CD8-positive, alpha-beta memory T cell (primary cell): Measurements from ENCODE around the gene LRP10. TPM values are rescaled to one million over a fixed set of nuclear protein-coding genes. Genes with fewer than 3 reads are reported as not detected.
"Not testable (repeated sequence)": the region's sequence is repeated elsewhere in the genome, so short reads cannot be mapped to it uniquely, and the experiment has no call there.

Source experiments
- CTCF ChIA-PET: fragments of 350-600 bp; sonication (Branson Sonifier 250); formaldehyde crosslinking; loops from one replicate; lab custom pipeline; 2021; ENCODE audit warnings: antibody characterized with exemption; lab: Charles Lee
- POLR2A ChIA-PET: fragments of 350-600 bp; sonication (Branson Sonifier 250); formaldehyde crosslinking; loops from one replicate; lab custom pipeline; 2021; ENCODE audit warnings: antibody characterized with exemption; lab: Charles Lee
- DNase-seq, 5 donors: peaks; one replicate each; pipeline versions ENCODE4 v3.0.0 to v3.0.0-alpha.2; 2020 to 2022; ENCODE audit warnings: mixed read lengths in 1 of 5
- H3K27ac ChIP-seq: one replicate; pipeline ENCODE4 v1.7.0; 2013; ENCODE audit warnings: low read depth, mild to moderate bottlenecking, low read length, moderate library complexity
- H3K27me3 ChIP-seq: 2 replicates; pipeline ENCODE4 v1.7.0; 2013; ENCODE audit warnings: low read length, mild to moderate bottlenecking; ENCODE audit not compliant: insufficient read depth, poor library complexity, severe bottlenecking
- H3K36me3 ChIP-seq: 2 replicates; pipeline ENCODE4 v1.7.0; 2013; ENCODE audit warnings: mild to moderate bottlenecking, low read length, moderate library complexity; ENCODE audit not compliant: insufficient read depth
- H3K4me1 ChIP-seq: 2 replicates; pipeline ENCODE4 v1.7.0; 2013; ENCODE audit warnings: mild to moderate bottlenecking, low read length, moderate library complexity; ENCODE audit not compliant: insufficient read depth
- H3K4me3 ChIP-seq: 2 replicates; pipeline ENCODE4 v1.7.0; 2013; ENCODE audit warnings: mild to moderate bottlenecking, low read length
- H3K9me3 ChIP-seq: 2 replicates; pipeline ENCODE4 v1.7.0; 2013; ENCODE audit warnings: mild to moderate bottlenecking, low read length
- H3K27ac Mint-ChIP-seq, 8 donors: one replicate each; pipeline ENCODE4 v1.8.0; 2020 to 2021; ENCODE audit warnings: mixed read lengths in 8 of 8, mild to moderate bottlenecking in 6 of 8, inconsistent platforms in 3 of 8, moderate library complexity in 3 of 8
- H3K27me3 Mint-ChIP-seq, 2 donors: one replicate each; pipeline ENCODE4 v1.8.0; 2020 to 2021; ENCODE audit warnings: mixed read lengths in 2 of 2, mild to moderate bottlenecking in 1 of 2, moderate library complexity in 1 of 2
- H3K36me3 Mint-ChIP-seq, 3 donors: one replicate each; pipeline ENCODE4 v1.8.0; 2020 to 2021; ENCODE audit warnings: mixed read lengths in 3 of 3, inconsistent platforms in 1 of 3, mild to moderate bottlenecking in 1 of 3
- H3K4me1 Mint-ChIP-seq, 3 donors: one replicate each; pipeline ENCODE4 v1.8.0; 2020 to 2021; ENCODE audit warnings: mixed read lengths in 3 of 3, inconsistent platforms in 1 of 3, mild to moderate bottlenecking in 1 of 3
- H3K4me3 Mint-ChIP-seq, 7 donors: one replicate each; pipeline ENCODE4 v1.8.0; 2020 to 2021; ENCODE audit warnings: mixed read lengths in 7 of 7, mild to moderate bottlenecking in 6 of 7, moderate library complexity in 4 of 7, inconsistent platforms in 2 of 7
- H3K9me3 Mint-ChIP-seq, 5 donors: one replicate each; pipeline ENCODE4 v1.8.0; 2020 to 2022; ENCODE audit warnings: mixed read lengths in 5 of 5, mild to moderate bottlenecking in 3 of 5, moderate library complexity in 2 of 5, inconsistent platforms in 1 of 5
- polyA plus RNA-seq: library from polyadenylated mRNA; unstranded; fragments of 300-500 nt; fragmentation: Illumina TruSeq; gene quantifications from one replicate; pipeline ENCODE4 v1.2.3, GENCODE V29; 2021
- total RNA-seq, 2 experiments: library from RNA; stranded (reverse); gene quantifications; one replicate each; pipeline ENCODE4 v1.2.3, GENCODE V29; 2021

LRP10 gene
- total and polyA plus RNA-seq, 3 experiments from 2014 or later = 33.4 to 105 (median 38.1) TPM

DNA sequence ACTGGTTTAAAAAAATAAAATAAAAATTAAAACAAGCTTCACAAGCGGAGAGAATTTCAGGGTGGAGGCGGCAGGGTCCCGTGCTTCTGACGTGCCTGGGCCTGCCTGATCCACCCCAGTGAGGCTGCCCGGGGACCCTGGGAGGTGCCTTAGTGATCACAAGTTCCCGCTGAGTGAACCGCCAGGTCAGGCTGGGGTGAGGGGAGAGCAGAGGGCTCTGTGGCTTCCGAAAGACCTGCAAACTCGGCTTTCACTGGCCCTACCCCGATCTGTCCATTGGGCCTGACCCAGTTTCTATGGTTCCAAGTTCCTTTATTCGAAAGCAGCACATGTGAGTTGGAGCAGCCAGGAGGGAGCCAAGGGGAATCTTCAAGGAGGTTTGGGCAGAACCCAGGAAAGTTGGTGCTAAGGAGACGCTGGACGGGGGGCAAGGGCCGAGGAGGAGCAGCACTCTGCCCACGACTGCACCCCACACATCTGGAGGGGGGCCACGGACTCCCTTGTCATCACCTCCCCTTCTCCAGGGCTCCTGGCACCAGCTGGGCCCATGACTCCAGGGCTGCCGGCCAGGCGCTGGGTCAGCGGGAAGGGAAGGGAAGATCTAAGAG, 22.2 kb upstream of the LRP10 start:
- DNase-seq = no peak
- Mint-ChIP-seq H3K27me3 (peaks cover 15 to 27% of the 10 kb centered on the region in 2 donors), H3K27ac (no peak overlapping the region), H3K4me3 (no peak overlapping the region), H3K9me3 (no peaks in the 10 kb centered on the region), H3K36me3 (no peaks in the 10 kb centered on the region), H3K4me1 (peaks cover 4 to 9% (median 7%) of the 10 kb centered on the region in 3 donors)
- ChIA-PET POLR2A (no interaction called here), CTCF (interaction anchor here (1.3 to 8.2 kb wide), 3 partner anchors 10 to 27 kb away, joined by 6 to 149 read pairs (median 9); no protein-coding TSS in a partner anchor)
- Histone ChIP-seq H3K9me3 (no peaks in the 10 kb centered on the region), H3K4me1 (peaks cover 12% of the 10 kb centered on the region), H3K27me3 (no peaks in the 10 kb centered on the region), H3K4me3 (no peak overlapping the region), H3K36me3 (no peaks in the 10 kb centered on the region), H3K27ac (no peak overlapping the region)

GRCh38 chr14:22850944-22851764, 20.4 kb upstream of the LRP10 start:
- peaks cover 12% of the 10 kb centered on the region for H3K4me1 ChIP-seq
- H3K4me3 ChIP-seq = no peak overlapping the region
- H3K27me3 ChIP-seq = peaks cover 4% of the 10 kb centered on the region
- Mint-ChIP-seq H3K27ac (peak overlapping the region in 1 of 8 donors; percentile 60), H3K27me3 (peaks cover 10 to 28% of the 10 kb centered on the region in 2 donors), H3K4me3 (no peak overlapping the region), H3K36me3 (no peaks in the 10 kb centered on the region), H3K9me3 (no peaks in the 10 kb centered on the region), H3K4me1 (peaks cover 4 to 10% (median 9%) of the 10 kb centered on the region in 3 donors)
- no peak for DNase-seq
- POLR2A ChIA-PET = interaction anchor here (0.5 kb wide), 1 partner anchor 86 kb away, joined by 4 read pairs; no protein-coding TSS in a partner anchor
- CTCF ChIA-PET = interaction anchor here (1.1 to 8.2 kb wide), 10 partner anchors 10 to 294 kb away, joined by 3 to 149 read pairs (median 9); partner anchors contain the start of genes ABHD4 and MRPL52
- no peak overlapping the region for H3K27ac ChIP-seq
- no peaks in the 10 kb centered on the region for H3K36me3 ChIP-seq
- no peaks in the 10 kb centered on the region for H3K9me3 ChIP-seq

GRCh38 chr14:22852178-22852577, 19.4 kb upstream of the LRP10 start:
- not testable (repeated sequence) for DNase-seq, H3K4me3 ChIP-seq, H3K27me3 ChIP-seq, H3K27ac ChIP-seq, H3K36me3 ChIP-seq, H3K4me3 Mint-ChIP-seq, H3K9me3 Mint-ChIP-seq, H3K27ac Mint-ChIP-seq, H3K9me3 ChIP-seq, H3K36me3 Mint-ChIP-seq
- ChIA-PET POLR2A (interaction anchor here (1.5 kb wide), 1 partner anchor 29 kb away, joined by 5 read pairs; no protein-coding TSS in a partner anchor), CTCF (interaction anchor here (0.6 to 8.2 kb wide), 23 partner anchors 9 to 285 kb away, joined by 3 to 149 read pairs (median 7); partner anchors contain the start of genes DAD1, LRP10, MRPL52 and OXA1L)
- H3K4me1 ChIP-seq = peaks cover 12% of the 10 kb centered on the region
- Mint-ChIP-seq H3K4me1 (peaks cover 4 to 12% (median 12%) of the 10 kb centered on the region in 3 donors), H3K27me3 (peaks cover 10 to 26% of the 10 kb centered on the region in 2 donors)

DNA sequence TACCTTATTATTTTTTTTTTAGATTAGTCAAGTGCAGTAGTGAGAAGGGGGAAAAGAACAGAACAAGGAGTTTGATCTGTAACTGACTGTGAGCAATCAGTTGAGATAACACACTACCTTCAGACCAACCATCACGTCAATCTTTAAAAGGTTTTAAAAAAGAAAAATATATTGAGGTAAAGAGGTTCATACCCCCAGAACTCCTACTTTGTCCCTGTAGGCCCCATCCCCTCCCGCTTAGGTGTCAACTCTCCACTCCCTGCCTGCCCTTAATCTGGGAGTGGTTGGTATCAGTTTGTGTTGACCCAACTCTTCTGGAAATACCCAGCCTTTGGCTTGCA, 19.0 kb upstream of the LRP10 start:
- no peak for DNase-seq
- no peak overlapping the region for H3K4me3 ChIP-seq
- no peaks in the 10 kb centered on the region for H3K36me3 ChIP-seq
- Mint-ChIP-seq H3K27ac (no peak overlapping the region), H3K27me3 (peaks cover 10 to 29% of the 10 kb centered on the region in 2 donors), H3K4me3 (no peak overlapping the region), H3K4me1 (peaks cover 4 to 13% (median 12%) of the 10 kb centered on the region in 3 donors), H3K9me3 (no peaks in the 10 kb centered on the region), H3K36me3 (no peaks in the 10 kb centered on the region)
- ChIA-PET POLR2A (interaction anchor here (1.0 to 1.5 kb wide), 2 partner anchors 26 to 29 kb away, joined by 4 to 5 read pairs; no protein-coding TSS in a partner anchor), CTCF (interaction anchor here (0.6 to 8.2 kb wide), 27 partner anchors 8 to 1028 kb away, joined by 3 to 149 read pairs (median 5); partner anchors contain the start of genes DAD1, LRP10, MRPL52 and OXA1L)
- peaks cover 12% of the 10 kb centered on the region for H3K4me1 ChIP-seq
- H3K9me3 ChIP-seq = no peaks in the 10 kb centered on the region
- peaks cover 6% of the 10 kb centered on the region for H3K27me3 ChIP-seq
- H3K27ac ChIP-seq = no peak overlapping the region

- Mint-ChIP-seq H3K9me3 (no peaks in the 10 kb centered on the region), H3K27me3 (peaks cover 6 to 24% of the 10 kb centered on the region in 2 donors), H3K27ac (peak overlapping the region in 5 of 8 donors; percentile 18 to 95 (median 72)), H3K4me1 (peaks cover 7 to 19% (median 16%) of the 10 kb centered on the region in 3 donors), H3K4me3 (peak overlapping the region; percentile 25 to 87 (median 82)), H3K36me3 (no peaks in the 10 kb centered on the region)
- no peaks in the 10 kb centered on the region for H3K36me3 ChIP-seq
- peak overlapping the region; percentile 90 for H3K4me3 ChIP-seq
- CTCF ChIA-PET = interaction anchor here (0.6 to 8.2 kb wide), 32 partner anchors 8 to 1028 kb away, joined by 3 to 149 read pairs (median 5); partner anchors contain the start of genes DAD1, LRP10, MRPL52 and OXA1L
- peak; percentile 79 to 91 (median 84) for DNase-seq
- H3K27ac ChIP-seq = peak overlapping the region; percentile 67
- H3K4me1 ChIP-seq = peaks cover 15% of the 10 kb centered on the region
- H3K9me3 ChIP-seq = no peaks in the 10 kb centered on the region
- peaks cover 6% of the 10 kb centered on the region for H3K27me3 ChIP-seq
- POLR2A ChIA-PET = interaction anchor here (1.0 to 1.5 kb wide), 2 partner anchors 26 to 30 kb away, joined by 4 to 5 read pairs; no protein-coding TSS in a partner anchor
Observed at GRCh38 chr14:22852940-22853767, 18.4 kb upstream of the LRP10 start.

- H3K27me3 ChIP-seq, POLR2A ChIA-PET, H3K4me3 ChIP-seq, H3K9me3 ChIP-seq, H3K27ac Mint-ChIP-seq, H3K27ac ChIP-seq, H3K36me3 Mint-ChIP-seq, DNase-seq, H3K36me3 ChIP-seq, H3K4me3 Mint-ChIP-seq, H3K9me3 Mint-ChIP-seq: not testable (repeated sequence)
- H3K27me3 Mint-ChIP-seq = peaks cover 15 to 28% of the 10 kb centered on the region in 2 donors
- peaks cover 15 to 28% (median 24%) of the 10 kb centered on the region in 3 donors for H3K4me1 Mint-ChIP-seq
- CTCF ChIA-PET = interaction anchor here (0.8 to 8.2 kb wide), 18 partner anchors 9 to 298 kb away, joined by 3 to 149 read pairs (median 9); partner anchors contain the start of genes AJUBA, DAD1, LRP10 and MRPL52
- H3K4me1 ChIP-seq = peaks cover 26% of the 10 kb centered on the region
Observed at GRCh38 chr14:22854296-22854695, 17.2 kb upstream of the LRP10 start.
